GM12864 (cell line): ENCODE results near the gene VRK3.
A peak's percentile ranks its signal among the peaks of the same experiment; 100 is the strongest.

Experiments
- DNase-seq: peaks from one replicate; pipeline ENCODE4 v3.0.0-alpha.2; 2011; ENCODE audit warnings: low read depth
- H3K4me3 ChIP-seq: 2 replicates; pipeline ENCODE4 v1.5.1; 2011; ENCODE audit warnings: mild to moderate bottlenecking, low read depth, low read length, control low read depth
- TF ChIP-seq, protein P1 (sequence below): IDR thresholded peaks from 2 replicates; pipeline ENCODE4 v1.5.1; 2011; ENCODE audit warnings: low read depth, mild to moderate bottlenecking, moderate library complexity, low read length, control low read depth, inconsistent platforms; ENCODE audit errors: missing control alignments

The VRK3 gene

DNA sequence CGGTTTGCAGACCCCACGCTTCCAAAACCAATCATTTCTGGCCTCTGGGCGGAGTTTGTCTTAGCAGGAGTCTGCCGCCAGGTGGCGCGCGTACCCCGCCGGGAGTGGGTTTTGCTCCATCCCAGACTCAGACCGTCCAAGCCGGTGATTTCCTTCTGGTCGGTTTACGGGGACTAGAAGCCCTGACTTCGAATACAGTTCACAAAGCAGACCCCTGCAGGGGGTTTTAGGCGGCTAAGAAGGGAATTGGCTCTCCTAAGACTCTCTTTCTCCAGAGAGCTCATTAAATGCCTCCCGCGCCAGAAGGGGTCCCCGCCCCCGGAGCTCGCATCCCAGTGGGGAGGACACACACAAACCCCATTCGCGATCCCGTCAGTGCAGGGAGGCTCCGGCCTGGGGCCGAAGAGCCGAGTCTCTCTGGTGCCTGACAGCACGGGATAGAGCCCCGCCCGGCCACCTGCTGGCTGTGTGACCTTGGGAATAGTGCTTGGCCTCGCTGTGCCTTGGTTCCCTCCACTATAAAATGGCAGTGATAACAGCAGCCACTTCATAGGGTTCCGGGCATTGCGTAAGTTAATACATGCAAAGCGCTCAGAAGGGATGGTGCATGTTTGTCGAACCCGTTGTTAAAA is 87.3 kb downstream of the VRK3 start:
- no peak for DNase-seq
- no peak overlapping the region for H3K4me3 ChIP-seq
- TF ChIP-seq, protein P1, sequence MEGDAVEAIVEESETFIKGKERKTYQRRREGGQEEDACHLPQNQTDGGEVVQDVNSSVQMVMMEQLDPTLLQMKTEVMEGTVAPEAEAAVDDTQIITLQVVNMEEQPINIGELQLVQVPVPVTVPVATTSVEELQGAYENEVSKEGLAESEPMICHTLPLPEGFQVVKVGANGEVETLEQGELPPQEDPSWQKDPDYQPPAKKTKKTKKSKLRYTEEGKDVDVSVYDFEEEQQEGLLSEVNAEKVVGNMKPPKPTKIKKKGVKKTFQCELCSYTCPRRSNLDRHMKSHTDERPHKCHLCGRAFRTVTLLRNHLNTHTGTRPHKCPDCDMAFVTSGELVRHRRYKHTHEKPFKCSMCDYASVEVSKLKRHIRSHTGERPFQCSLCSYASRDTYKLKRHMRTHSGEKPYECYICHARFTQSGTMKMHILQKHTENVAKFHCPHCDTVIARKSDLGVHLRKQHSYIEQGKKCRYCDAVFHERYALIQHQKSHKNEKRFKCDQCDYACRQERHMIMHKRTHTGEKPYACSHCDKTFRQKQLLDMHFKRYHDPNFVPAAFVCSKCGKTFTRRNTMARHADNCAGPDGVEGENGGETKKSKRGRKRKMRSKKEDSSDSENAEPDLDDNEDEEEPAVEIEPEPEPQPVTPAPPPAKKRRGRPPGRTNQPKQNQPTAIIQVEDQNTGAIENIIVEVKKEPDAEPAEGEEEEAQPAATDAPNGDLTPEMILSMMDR = peak; percentile 96

DNA sequence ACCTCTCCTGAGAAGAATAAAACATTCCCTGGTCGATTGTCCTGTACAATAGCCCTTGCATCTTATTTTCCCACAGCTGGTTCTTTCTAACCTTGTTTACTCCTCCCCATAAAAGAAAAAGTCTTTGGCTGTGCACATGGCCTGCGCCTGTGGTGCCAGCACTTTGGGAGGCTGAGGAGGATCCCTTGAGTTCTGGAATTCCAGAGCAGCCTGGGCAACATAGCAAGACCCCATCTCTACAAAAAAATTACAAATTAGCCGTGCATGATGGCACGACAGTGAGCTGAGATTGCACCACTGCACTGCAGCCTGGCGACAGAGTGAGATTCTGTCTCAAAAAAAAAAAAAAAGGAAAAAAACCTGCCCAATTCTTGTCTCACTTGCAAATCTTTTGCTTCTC is 88.6 kb downstream of the VRK3 start:
- TF ChIP-seq, protein P1 = no peak
- H3K4me3 ChIP-seq = no peak overlapping the region
- DNase-seq = no peak

DNA sequence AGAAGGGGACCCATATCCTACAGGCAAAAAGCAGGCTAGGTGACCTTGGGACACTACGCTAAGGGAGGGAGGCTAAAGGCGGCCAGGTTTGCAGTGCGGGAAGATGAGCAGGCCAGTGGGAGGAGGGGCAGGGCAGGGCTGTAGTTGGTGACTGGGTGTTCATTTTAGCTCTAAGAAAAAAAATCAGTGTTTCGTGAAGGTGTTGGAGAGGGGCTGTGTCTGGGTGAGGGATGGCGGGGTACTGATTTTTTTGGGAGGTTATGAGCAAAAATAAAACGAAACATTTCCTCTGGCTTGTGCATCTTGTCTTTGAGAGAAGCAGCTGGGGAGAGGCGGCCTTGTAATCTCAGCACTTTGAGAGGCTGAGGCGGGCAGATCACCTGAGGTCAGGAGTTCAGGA is 91.5 kb downstream of the VRK3 start:
- H3K4me3 ChIP-seq = no peak overlapping the region
- DNase-seq = no peak
- TF ChIP-seq, protein P1 = no peak

DNA sequence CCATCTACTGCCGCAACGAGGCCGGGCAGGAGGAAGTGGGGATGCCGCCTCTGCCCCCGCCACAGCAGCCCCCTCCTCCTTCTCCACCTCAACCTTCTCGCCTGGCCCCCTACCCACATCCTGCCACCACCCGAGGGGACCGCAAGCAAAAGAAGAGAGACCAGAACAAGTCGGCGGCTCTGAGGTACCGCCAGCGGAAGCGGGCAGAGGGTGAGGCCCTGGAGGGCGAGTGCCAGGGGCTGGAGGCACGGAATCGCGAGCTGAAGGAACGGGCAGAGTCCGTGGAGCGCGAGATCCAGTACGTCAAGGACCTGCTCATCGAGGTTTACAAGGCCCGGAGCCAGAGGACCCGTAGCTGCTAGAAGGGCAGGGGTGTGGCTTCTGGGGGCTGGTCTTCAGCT is 92.4 kb downstream of the VRK3 start:
- no peak overlapping the region for H3K4me3 ChIP-seq
- TF ChIP-seq, protein P1 = no peak
- no peak for DNase-seq

DNA sequence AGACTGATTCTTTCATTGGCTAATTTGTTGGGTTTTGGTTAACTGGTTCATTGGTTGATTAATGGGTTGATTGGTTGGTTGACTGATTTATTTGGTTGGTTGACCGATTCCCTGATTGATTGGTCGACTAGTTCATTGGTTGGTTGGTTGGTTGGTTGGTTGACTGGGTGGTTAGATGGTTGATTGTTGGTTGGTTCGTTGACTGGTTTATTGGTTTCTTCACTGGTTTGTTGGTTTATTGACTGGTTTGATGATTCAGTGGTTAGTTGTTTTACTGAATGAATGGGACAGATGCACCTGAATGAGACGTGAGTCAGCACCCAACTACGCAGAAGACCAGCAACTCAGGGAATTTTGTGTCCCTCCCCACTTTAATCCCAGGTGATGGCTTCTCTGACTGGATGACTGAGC is 93.1 kb downstream of the VRK3 start:
- H3K4me3 ChIP-seq = no peak overlapping the region
- no peak for DNase-seq
- TF ChIP-seq, protein P1 = no peak

DNA sequence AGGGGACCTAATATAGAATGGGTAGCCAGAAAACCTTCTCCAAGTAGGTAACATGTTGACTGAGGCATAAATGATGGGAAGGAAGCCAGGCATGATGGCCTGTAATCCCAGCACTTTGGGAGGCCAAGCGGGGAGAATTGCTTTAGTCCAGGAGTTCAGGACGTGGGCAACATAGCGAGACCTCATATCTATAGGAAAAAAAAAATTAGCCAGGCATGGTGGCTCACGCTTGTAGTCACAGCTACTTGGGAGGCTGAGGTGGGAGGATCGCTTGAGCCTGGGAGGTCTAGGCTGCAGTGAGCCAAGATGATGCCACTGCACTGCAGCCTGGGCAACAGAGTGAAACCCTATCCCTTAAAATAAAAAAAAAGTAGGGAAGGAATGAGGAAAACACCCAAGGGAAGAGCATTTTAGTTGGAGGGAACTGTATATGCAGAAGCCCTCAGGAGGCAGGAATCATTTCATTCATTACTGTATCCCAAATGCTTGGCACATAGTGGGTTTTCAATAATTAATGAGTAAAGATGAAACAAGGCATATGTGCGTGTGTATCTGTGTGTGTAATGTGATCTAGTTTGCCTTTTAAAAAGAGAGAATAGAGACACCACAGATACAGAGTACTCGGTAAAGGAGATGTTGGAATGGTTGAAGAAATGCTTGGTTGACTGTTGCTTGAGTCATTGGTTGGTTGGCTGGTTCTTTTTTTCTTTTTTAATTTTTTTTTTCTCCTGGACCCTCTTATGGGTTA is 93.7 kb downstream of the VRK3 start:
- TF ChIP-seq, protein P1 = no peak
- DNase-seq = no peak
- peak overlapping the region; percentile 63; the same call in 1 of the 2 replicates for H3K4me3 ChIP-seq
